GM12878 (cell line): Measurements from ENCODE around the gene CD276. TPM values are rescaled to one million over a fixed set of nuclear protein-coding genes. Genes with fewer than 3 reads are reported as not detected.

ENCODE experiments used
- ATAC-seq: fragments of 200-7000 bp; cut with Tn5 transposase; 3 replicates; pipeline ENCODE4 v1.9.1; 2020; ENCODE audit warnings: mild to moderate bottlenecking, moderate library complexity
- BruUV-seq: library from RNA; stranded (reverse); fragments of 400-500 nt; replicated peaks from 2 replicates; lab custom pipeline; 2021; lab: Mats Ljungman, UMichigan
- CTCF ChIA-PET: fragments of 300-600 bp; sonication (Branson Sonifier 250); formaldehyde crosslinking; extraction: SDS; loops from one replicate; lab custom pipeline; 2021; ENCODE audit warnings: inconsistent platforms; lab: Yijun Ruan, JAX
- POLR2A ChIA-PET: fragments of 350-600 bp; formaldehyde crosslinking; extraction: SDS; loops from one replicate; lab custom pipeline; 2021; ENCODE audit warnings: inconsistent platforms; lab: Charles Lee
- RAD21 ChIA-PET: fragments of 300-600 bp; sonication (Branson Sonifier 250); formaldehyde crosslinking; loops from one replicate; lab custom pipeline; 2023; ENCODE audit warnings: antibody characterized with exemption; ENCODE audit not compliant: unreplicated experiment; lab: Charles Lee
- SMC1A ChIA-PET: fragments of 300-600 bp; sonication (Branson Sonifier 250); formaldehyde crosslinking; loops from one replicate; lab custom pipeline; 2023; ENCODE audit not compliant: unreplicated experiment, uncharacterized antibody; lab: Charles Lee
- DNase-seq: peaks from one replicate; pipeline ENCODE4 v3.0.0-alpha.2; 2011; ENCODE audit warnings: low read depth, low spot score
- FAIRE-seq: peaks from 3 replicates; lab custom pipeline; 2011; peaks lifted over from hg19 to GRCh38; lab: Jason Lieb, UNC
- H2AFZ ChIP-seq: 2 replicates; pipeline ENCODE4 v1.6.0; 2011; ENCODE audit warnings: low read depth, low read length, control low read depth; ENCODE audit not compliant: control insufficient read depth
- H3K27ac ChIP-seq: 2 replicates; pipeline ENCODE4 v1.5.1; 2011; ENCODE audit warnings: control low read depth; ENCODE audit not compliant: control insufficient read depth, insufficient read depth
- H3K27me3 ChIP-seq, 2 experiments: replicated peaks in 1 of 2; 2 replicates each; pipeline versions ENCODE4 v1.6.0 to v1.6.1; 2011; ENCODE audit warnings: low read length in 1 of 2; ENCODE audit not compliant: control insufficient read depth in 2 of 2, insufficient read depth in 2 of 2
- H3K36me3 ChIP-seq, 2 experiments: 2 replicates each; pipeline ENCODE4 v1.5.1; 2011; ENCODE audit warnings: low read length in 1 of 2; ENCODE audit not compliant: control insufficient read depth in 2 of 2, insufficient read depth in 2 of 2
- H3K4me1 ChIP-seq: 2 replicates; pipeline ENCODE4 v1.6.1; 2011; ENCODE audit warnings: mild to moderate bottlenecking, low read length, moderate library complexity, mixed read lengths; ENCODE audit not compliant: control insufficient read depth, insufficient read depth
- H3K4me2 ChIP-seq: 2 replicates; pipeline ENCODE4 v1.6.0; 2011; ENCODE audit warnings: control low read depth; ENCODE audit not compliant: control insufficient read depth, insufficient read depth
- H3K4me3 ChIP-seq: fragments of 200-600 bp; sonication (generic); 2 replicates; pipeline ENCODE4 v1.5.1; 2016
- H3K79me2 ChIP-seq: 2 replicates; pipeline ENCODE4 v1.6.0; 2011; ENCODE audit warnings: low read length; ENCODE audit not compliant: control insufficient read depth, insufficient read depth
- H3K9ac ChIP-seq: 2 replicates; pipeline ENCODE4 v1.8.0; 2011; ENCODE audit warnings: low read length, control low read depth, mixed read lengths; ENCODE audit not compliant: control insufficient read depth, insufficient read depth
- H3K9me3 ChIP-seq: replicated peaks from 3 replicates; pipeline ENCODE4 v1.5.1; 2011; ENCODE audit warnings: mild to moderate bottlenecking, low read length; ENCODE audit not compliant: control insufficient read depth, insufficient read depth
- H4K20me1 ChIP-seq: 2 replicates; pipeline ENCODE4 v1.6.0; 2011; ENCODE audit not compliant: control insufficient read depth, insufficient read depth
- E4F1 ChIP-seq: fragments of 450-650 bp; IDR thresholded peaks from 2 replicates; pipeline ENCODE4 v1.6.1; 2018; ENCODE audit warnings: borderline replicate concordance, mild to moderate bottlenecking; ENCODE audit not compliant: partially characterized antibody
- GABPA ChIP-seq: IDR thresholded peaks from 2 replicates; pipeline ENCODE4 v1.6.1; 2014; ENCODE audit warnings: antibody characterized with exemption, low read depth, mild to moderate bottlenecking, inconsistent platforms
- HDGF ChIP-seq: fragments of 450-650 bp; IDR thresholded peaks from 2 replicates; pipeline ENCODE4 v1.6.1; 2016; ENCODE audit warnings: antibody characterized with exemption
- IKZF1 ChIP-seq: fragments of 450-650 bp; conservative IDR thresholded peaks from 2 replicates; pipeline ENCODE4 v1.6.1; 2017; ENCODE audit warnings: antibody characterized with exemption, mild to moderate bottlenecking
- NFIC ChIP-seq: IDR thresholded peaks from 2 replicates; pipeline ENCODE4 v1.6.1; 2012; ENCODE audit warnings: low read depth, mild to moderate bottlenecking, inconsistent platforms, low read length, moderate library complexity
- NFYA ChIP-seq: IDR thresholded peaks from 2 replicates; pipeline ENCODE4 v1.6.1; 2011; ENCODE audit warnings: low read depth, mild to moderate bottlenecking, low read length, improper control_type of control experiment, borderline replicate concordance
- PBX3 ChIP-seq: IDR thresholded peaks from 2 replicates; pipeline ENCODE4 v1.6.1; 2011; ENCODE audit warnings: mild to moderate bottlenecking, low read depth, low read length, moderate library complexity; ENCODE audit not compliant: insufficient replicate concordance
- POU2F2 ChIP-seq: IDR thresholded peaks from 3 replicates; pipeline ENCODE4 v1.6.1; 2011; ENCODE audit warnings: low read depth, mild to moderate bottlenecking, low read length, borderline replicate concordance
- SP1 ChIP-seq: IDR thresholded peaks from one replicate; pipeline ENCODE4 v1.6.1; 2011; ENCODE audit warnings: low read depth, low read length
- USF2 ChIP-seq: IDR thresholded peaks from 2 replicates; pipeline ENCODE4 v1.6.1; 2011; ENCODE audit warnings: low read depth, low read length, improper control_type of control experiment, borderline replicate concordance
- ZBED1 ChIP-seq: IDR thresholded peaks from 2 replicates; pipeline ENCODE4 v1.6.1; 2016; ENCODE audit warnings: borderline replicate concordance
- in situ Hi-C: fragments of 300-500 bp; cut with MboI; formaldehyde crosslinking; loops from 9 replicates; pipeline ENCODE4 v1.14.3; 2018; ENCODE audit warnings: mixed read lengths
- intact Hi-C: fragments of 100-400 bp; cut with micrococcal nuclease; formaldehyde crosslinking; loops from one replicate; pipeline ENCODE4 v1.14.2; 2022; ENCODE audit not compliant: unreplicated experiment
- polyA plus RNA-seq, 11 experiments: library from polyadenylated mRNA; depleted of rRNA in 4 of 11; unstranded in 6 of 11; stranded (reverse) in 5 of 11; fragments of >200 nt; fragmentation: Nextera tagmentation in 4 of 11; fragmentation: Illumina TruSeq in 1 of 11; extraction: Ambion mirVana in 4 of 11; extraction: Trizol in 1 of 11; gene quantifications; 1 replicate in 1 of 11; 2 replicates in 10 of 11; pipeline versions ENCODE4 v1.2.1 to v1.2.3, GENCODE V29; 2011 to 2016; ENCODE audit warnings: inconsistent platforms in 2 of 11, missing spikeins in 2 of 11, low read depth in 1 of 11
- total RNA-seq, 4 experiments: library from RNA; depleted of rRNA in 3 of 4; stranded (reverse); fragments of >200 nt in 3 of 4; fragmentation: Illumina TruSeq in 1 of 4; extraction: Trizol in 1 of 4; gene quantifications; 2 replicates each; pipeline versions ENCODE4 v1.2.1 to v1.2.3, GENCODE V29; 2013 to 2021

The CD276 gene
- total and polyA plus RNA-seq, 10 of the 15 experiments (the other 5 are each of a cell fraction or from before 2014, with no cell fraction given), result 0.11 to 3.0 (median 1.2) TPM

DNA sequence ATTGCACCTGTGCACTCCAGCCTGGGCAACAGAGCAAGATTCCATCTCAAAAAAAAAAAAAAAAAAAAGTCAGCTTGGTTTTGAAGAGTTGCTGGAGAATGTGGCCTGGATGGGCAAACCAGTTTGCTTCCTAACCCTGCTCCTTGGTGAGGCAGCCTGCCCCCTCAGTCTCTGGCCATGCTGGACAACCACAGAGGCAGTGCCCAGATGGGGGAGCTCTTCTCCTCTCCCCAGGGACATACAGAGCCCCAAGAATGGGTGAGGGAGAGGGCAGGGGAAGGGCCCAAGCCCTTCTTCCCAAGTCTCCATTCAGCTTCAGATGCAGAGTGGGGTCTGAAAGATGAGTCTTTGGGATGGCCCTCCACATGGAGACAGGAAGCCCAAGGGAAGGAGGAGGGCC, 27.9 kb downstream of the CD276 start:
- Histone ChIP-seq H3K4me2 (no peak overlapping the region), H3K27ac (no peak overlapping the region), H4K20me1 (no peaks in the 10 kb centered on the region), H3K9me3 (no peaks in the 10 kb centered on the region), H3K36me3 (no peaks in the 10 kb centered on the region), H3K9ac (no peak overlapping the region), H2AFZ (no peak overlapping the region), H3K27me3 (no peaks in the 10 kb centered on the region; a peak in 2 of 4 replicates), H3K79me2 (no peaks in the 10 kb centered on the region), H3K4me3 (no peak overlapping the region), H3K4me1 (no peaks in the 10 kb centered on the region)
- in situ Hi-C loops (loop anchor here (5.0 kb wide), 1 partner anchor 50 kb away; no protein-coding TSS in a partner anchor), intact Hi-C loops (no loop called here)
- ATAC-seq (no peak), FAIRE-seq (no peak), DNase-seq (no peak)
- no TSS peak for BruUV-seq
- ChIA-PET CTCF (interaction anchor here (1.5 kb wide), 1 partner anchor 13 kb away, joined by 4 read pairs; no protein-coding TSS in a partner anchor), RAD21 (no interaction called here), SMC1A (interaction anchor here (0.9 kb wide), 1 partner anchor 13 kb away, joined by 3 read pairs; no protein-coding TSS in a partner anchor), POLR2A (no interaction called here)
- TF ChIP-seq ZBED1 (no peak), IKZF1 (no peak), USF2 (no peak), GABPA (no peak), PBX3 (no peak), E4F1 (no peak), NFIC (no peak), HDGF (no peak), POU2F2 (no peak), NFYA (no peak), SP1 (no peak)
